ENCODE data around the gene AOC3. TPM values are rescaled to one million over a fixed set of nuclear protein-coding genes. Genes with fewer than 3 reads are reported as not detected.

The AOC3 gene
- total and polyA plus RNA-seq, 2 of the 13 experiments (the other 11 are each of a cell fraction or from before 2014, with no cell fraction given) = 8.7 to 51.7 TPM

DNA sequence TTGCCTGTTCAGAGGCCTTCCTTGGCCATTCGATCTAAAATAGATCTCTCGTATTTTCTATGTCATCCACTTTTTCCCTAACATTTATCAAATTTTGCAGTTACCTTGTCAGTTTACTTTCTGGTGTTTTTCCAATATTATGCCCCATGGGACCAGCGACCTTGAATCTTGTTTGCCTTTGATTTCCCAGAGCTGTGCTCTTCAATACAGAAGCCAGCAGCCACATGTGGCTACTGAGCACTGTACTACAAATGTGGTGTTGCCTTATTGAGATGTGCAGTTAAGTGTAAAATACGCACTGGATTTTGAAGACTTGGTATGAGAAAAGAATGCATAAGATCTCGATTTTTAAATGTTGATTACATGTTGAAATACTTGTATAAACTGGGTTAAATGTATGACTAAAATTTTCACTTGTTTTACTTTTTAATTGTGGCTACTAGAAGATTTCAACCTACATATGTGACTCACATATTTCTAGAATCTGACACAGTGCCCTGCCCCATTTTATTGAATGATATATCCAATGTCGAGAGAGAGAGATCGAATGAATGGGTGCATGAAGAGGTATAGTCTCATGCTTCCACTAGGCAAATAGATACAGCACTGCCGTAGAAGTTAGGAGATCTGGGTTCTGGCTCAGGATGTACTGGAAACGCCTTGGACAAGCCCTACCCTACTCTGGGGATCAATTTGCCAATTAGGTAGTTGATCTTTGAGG, 18.6 kb upstream of the AOC3 start (continued):
- TF ChIP-seq IRF1 (CRISPR knock-in tag; IDR thresholded peaks at IDR 0.05; ENCODE audit: low read depth) = no peak
- no peak for TF ChIP-seq PRDM10 (CRISPR knock-in tag; IDR thresholded peaks at IDR 0.05; ENCODE audit: low read depth)
- TF ChIP-seq ZNF160 (CRISPR knock-in tag; IDR thresholded peaks at IDR 0.05) = no peak
- TF ChIP-seq ZNF414 (CRISPR knock-in tag; IDR thresholded peaks at IDR 0.05) = no peak
- TF ChIP-seq MZF1 (CRISPR knock-in tag; IDR thresholded peaks at IDR 0.05; ENCODE audit: borderline replicate concordance) = no peak
- TF ChIP-seq HMG20A (CRISPR knock-in tag; IDR thresholded peaks at IDR 0.05; ENCODE audit: borderline replicate concordance) = peak; percentile 44; the same call in 1 of the 2 replicates
- TF ChIP-seq, protein P1, sequence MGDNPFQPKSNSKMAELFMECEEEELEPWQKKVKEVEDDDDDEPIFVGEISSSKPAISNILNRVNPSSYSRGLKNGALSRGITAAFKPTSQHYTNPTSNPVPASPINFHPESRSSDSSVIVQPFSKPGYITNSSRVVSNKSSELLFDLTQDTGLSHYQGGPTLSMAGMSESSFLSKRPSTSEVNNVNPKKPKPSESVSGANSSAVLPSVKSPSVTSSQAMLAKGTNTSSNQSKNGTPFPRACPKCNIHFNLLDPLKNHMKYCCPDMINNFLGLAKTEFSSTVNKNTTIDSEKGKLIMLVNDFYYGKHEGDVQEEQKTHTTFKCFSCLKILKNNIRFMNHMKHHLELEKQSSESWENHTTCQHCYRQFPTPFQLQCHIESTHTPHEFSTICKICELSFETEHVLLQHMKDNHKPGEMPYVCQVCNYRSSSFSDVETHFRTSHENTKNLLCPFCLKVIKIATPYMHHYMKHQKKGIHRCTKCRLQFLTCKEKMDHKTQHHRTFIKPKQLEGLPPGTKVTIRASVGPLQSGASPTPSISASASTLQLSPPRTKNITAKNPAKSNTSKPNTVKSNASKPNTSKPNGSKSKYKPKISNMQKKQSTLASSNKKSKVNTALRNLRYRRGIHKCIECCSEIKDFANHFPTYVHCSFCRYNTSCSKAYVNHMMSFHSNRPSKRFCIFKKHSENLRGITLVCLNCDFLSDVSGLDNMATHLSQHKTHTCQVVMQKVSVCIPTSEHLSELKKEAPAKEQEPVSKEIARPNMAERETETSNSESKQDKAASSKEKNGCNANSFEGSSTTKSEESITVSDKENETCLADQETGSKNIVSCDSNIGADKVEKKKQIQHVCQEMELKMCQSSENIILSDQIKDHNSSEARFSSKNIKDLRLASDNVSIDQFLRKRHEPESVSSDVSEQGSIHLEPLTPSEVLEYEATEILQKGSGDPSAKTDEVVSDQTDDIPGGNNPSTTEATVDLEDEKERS (CRISPR knock-in tag; IDR thresholded peaks at IDR 0.05) = no peak
- no peak for TF ChIP-seq SP1 (IDR thresholded peaks at IDR 0.05)
- TF ChIP-seq SP1 (CRISPR knock-in tag; IDR thresholded peaks at IDR 0.05) = no peak
- no peak for TF ChIP-seq PAWR (CRISPR knock-in tag; IDR thresholded peaks at IDR 0.05; ENCODE audit: borderline replicate concordance)
- TF ChIP-seq SP4 (CRISPR knock-in tag; IDR thresholded peaks at IDR 0.05) = no peak
- no peak for TF ChIP-seq EHMT2 (IDR thresholded peaks at IDR 0.05; ENCODE audit: borderline replicate concordance, low read depth, low read length)
- no peak for TF ChIP-seq ZMYM4 (CRISPR knock-in tag; IDR thresholded peaks at IDR 0.05)
- TF ChIP-seq KDM4B (CRISPR knock-in tag; IDR thresholded peaks at IDR 0.05) = no peak
- TF ChIP-seq ZBTB1 (CRISPR knock-in tag; IDR thresholded peaks at IDR 0.05; ENCODE audit: borderline replicate concordance) = no peak
- peak; percentile 23; the same call in 1 of the 2 replicates for TF ChIP-seq ISL2 (CRISPR knock-in tag; IDR thresholded peaks at IDR 0.05)
- no peak for TF ChIP-seq ATF5 (CRISPR knock-in tag; IDR thresholded peaks at IDR 0.05; ENCODE audit: low read depth)
- TF ChIP-seq ZBTB38 (CRISPR knock-in tag; IDR thresholded peaks at IDR 0.05) = no peak
- TF ChIP-seq, protein P2, sequence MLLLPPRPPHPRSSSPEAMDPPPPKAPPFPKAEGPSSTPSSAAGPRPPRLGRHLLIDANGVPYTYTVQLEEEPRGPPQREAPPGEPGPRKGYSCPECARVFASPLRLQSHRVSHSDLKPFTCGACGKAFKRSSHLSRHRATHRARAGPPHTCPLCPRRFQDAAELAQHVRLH (CRISPR knock-in tag; IDR thresholded peaks at IDR 0.05; ENCODE audit: borderline replicate concordance, low read depth) = no peak

All from HepG2 (cell line).